ENCODE data around the gene SNAP29.

GRCh38 chr22:20904980-20905355, 46.2 kb downstream of the SNAP29 start:
- no peak for TF ChIP-seq CTCF (conservative IDR thresholded peaks at IDR 0.05; ENCODE audit: low read length)
- no peak for TF ChIP-seq EZH2phosphoT487 (IDR thresholded peaks at IDR 0.05; ENCODE audit: borderline replicate concordance)

Measured in Loucy (cell line).